Sigmoid colon (tissue), 7 donors: Measurements from ENCODE around the gene SPDYE17. TPM values are rescaled to one million over a fixed set of nuclear protein-coding genes. Genes with fewer than 3 reads are reported as not detected.
"Not testable (repeated sequence)": the region's sequence is repeated elsewhere in the genome, so short reads cannot be mapped to it uniquely, and the experiment has no call there.

Source experiments
- DNase-seq: peaks from one replicate; pipeline ENCODE4 v3.0.0-alpha.2; 2019
- H3K27ac ChIP-seq, 4 donors: fragments of 200-600 bp; sonication (generic); one replicate each; pipeline ENCODE4 v1.5.1; 2016 to 2019; ENCODE audit warnings: mild to moderate bottlenecking in 1 of 4
- H3K27me3 ChIP-seq, 3 donors: fragments of 200-600 bp; sonication (generic); one replicate each; pipeline ENCODE4 v1.5.1; 2019; ENCODE audit warnings: mild to moderate bottlenecking in 1 of 3
- H3K36me3 ChIP-seq, 4 donors: fragments of 200-600 bp; sonication (generic); one replicate each; pipeline ENCODE4 v1.5.1; 2016 to 2019
- H3K4me1 ChIP-seq, 4 donors: fragments of 200-600 bp; sonication (generic); one replicate each; pipeline ENCODE4 v1.5.1; 2017 to 2019
- H3K4me3 ChIP-seq, 4 donors: fragments of 200-600 bp; sonication (generic); one replicate each; pipeline ENCODE4 v1.5.1; 2017 to 2019; ENCODE audit warnings: mild to moderate bottlenecking in 2 of 4, moderate library complexity in 1 of 4
- H3K9me3 ChIP-seq, 4 donors: fragments of 200-600 bp in 3 of 4; sonication (generic) in 3 of 4; one replicate each; pipeline versions ENCODE4 v1.5.1 to v1.6.1; 2013 to 2019
- WGBS, 2 donors: extraction: QIAGEN DNeasy Blood & Tissue Kit; methylation state at CpG; one replicate each; pipeline ENCODE4 v1.1.7; 2013; 5-methylcytosine and 5-hydroxymethylcytosine counted together
- intact Hi-C: fragments of 100-400 bp; cut with DNase I; formaldehyde crosslinking; loops from one replicate; pipeline ENCODE4 v1.15.1; 2023
- polyA plus RNA-seq, 3 donors: library from polyadenylated mRNA; stranded (reverse); fragments of 200-250 nt; gene quantifications; one replicate each; pipeline ENCODE4 v1.2.3, GENCODE V29; 2013
- total RNA-seq, 4 donors: library from RNA; depleted of rRNA; stranded (reverse); fragments of >200 nt; gene quantifications; one replicate each; pipeline ENCODE4 v1.1.0, GENCODE V29; 2016
- donor health status: healthy with polysubstance abuse.
- donor health status: Bipolar disorder and iron deficiency.
- donor health status: healthy.

The SPDYE17 gene
- total and polyA plus RNA-seq, 7 donors: not detected

- DNase-seq, H3K27me3 ChIP-seq, H3K4me1 ChIP-seq, H3K4me3 ChIP-seq, intact Hi-C loops, H3K27ac ChIP-seq, H3K9me3 ChIP-seq: not testable (repeated sequence)
- H3K36me3 ChIP-seq: peaks cover 0 to 13% (median 3%) of the 10 kb centered on the region in 4 donors
- WGBS, 2 donors: 63 to 91% methylated on average over 1 to 5 of the region's 19 CpGs
Observed at GRCh38 chr7:76983937-76984783, 48.0 kb downstream of the SPDYE17 start.

DNA sequence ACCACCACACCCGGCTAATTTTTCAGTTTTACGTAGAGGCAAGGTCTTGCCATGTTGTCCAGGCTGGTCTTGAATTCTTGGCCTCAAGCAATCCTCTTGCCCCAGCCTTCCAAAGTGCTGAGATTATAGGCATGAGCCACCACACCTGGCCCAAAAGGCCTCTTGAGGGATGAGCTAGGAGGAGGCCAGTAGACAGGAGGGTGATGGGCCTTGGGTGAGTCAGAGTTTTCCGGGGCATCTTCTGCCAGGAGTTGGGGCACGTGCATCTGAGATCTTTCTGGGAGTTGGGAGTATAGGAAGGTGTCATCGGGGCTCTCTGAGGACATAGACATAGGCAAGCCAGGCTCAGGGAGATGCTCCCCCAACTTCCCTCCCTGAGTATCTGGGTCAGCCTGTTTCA is 48.8 kb downstream of the SPDYE17 start:
- H3K27me3 ChIP-seq, intact Hi-C loops, H3K4me3 ChIP-seq, H3K27ac ChIP-seq, DNase-seq, H3K4me1 ChIP-seq, H3K9me3 ChIP-seq: not testable (repeated sequence)
- H3K36me3 ChIP-seq: peaks cover 0 to 18% (median 4%) of the 10 kb centered on the region in 4 donors
- WGBS, 2 donors: 93 to 94% methylated on average over 2 of the region's 5 CpGs

DNA sequence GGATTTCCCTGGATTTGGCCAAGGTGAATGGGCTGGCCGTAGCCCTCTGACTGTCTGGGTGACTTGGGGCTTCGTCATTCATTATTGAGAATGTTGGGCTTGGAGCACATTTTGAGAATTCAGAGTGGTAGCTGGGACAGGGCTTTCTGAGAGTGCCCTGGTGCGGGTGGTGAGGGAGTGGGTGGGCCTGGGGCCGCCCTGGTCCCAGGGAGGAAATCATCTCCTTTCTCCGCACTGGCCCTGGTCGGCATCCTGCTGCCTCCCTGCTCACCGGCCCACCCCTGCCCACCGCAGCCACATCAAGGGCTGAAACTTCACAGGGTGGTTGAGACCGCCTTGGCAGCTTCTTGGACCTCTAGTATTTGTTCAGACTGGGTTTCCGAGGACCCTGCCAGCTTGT is 49.7 kb downstream of the SPDYE17 start:
- DNase-seq: not testable (repeated sequence)

GRCh38 chr7:76981187-76981970 is 50.8 kb downstream of the SPDYE17 start:
- intact Hi-C loops, DNase-seq, H3K4me3 ChIP-seq, H3K27me3 ChIP-seq, H3K9me3 ChIP-seq, H3K4me1 ChIP-seq, H3K27ac ChIP-seq: not testable (repeated sequence)
- WGBS, 2 donors: 92 to 94% methylated on average over 17 to 25 of the region's 26 CpGs
- peaks cover 0 to 18% (median 4%) of the 10 kb centered on the region in 4 donors for H3K36me3 ChIP-seq

More for the DNA sequence above, 49.7 kb downstream of the SPDYE17 start:
- H3K27ac ChIP-seq, H3K4me3 ChIP-seq, H3K4me1 ChIP-seq, H3K27me3 ChIP-seq, intact Hi-C loops, H3K9me3 ChIP-seq: not testable (repeated sequence)
- 81 to 96% methylated on average over 5 to 8 of the region's 10 CpGs for WGBS, 2 donors
- peaks cover 0 to 18% (median 4%) of the 10 kb centered on the region in 4 donors for H3K36me3 ChIP-seq

DNA sequence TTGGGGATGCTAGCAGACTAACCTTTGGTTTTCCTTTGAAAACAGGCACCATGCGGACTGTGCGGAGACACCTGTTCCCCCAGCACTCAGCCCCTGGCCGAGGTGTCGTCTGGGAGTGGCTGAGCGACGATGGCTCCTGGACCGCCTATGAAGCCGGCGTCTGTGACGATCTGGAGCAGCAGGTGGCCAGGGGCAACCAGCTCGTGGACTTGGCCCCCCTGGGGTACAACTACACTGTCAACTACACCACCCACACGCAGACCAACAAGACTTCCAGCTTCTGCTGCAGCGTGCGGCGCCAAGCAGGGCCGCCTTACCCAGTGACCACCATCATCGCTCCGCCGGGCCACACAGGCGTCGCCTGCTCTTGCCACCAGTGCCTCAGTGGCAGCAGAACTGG is 51.6 kb downstream of the SPDYE17 start:
- DNase-seq, intact Hi-C loops: not testable (repeated sequence)

DNA sequence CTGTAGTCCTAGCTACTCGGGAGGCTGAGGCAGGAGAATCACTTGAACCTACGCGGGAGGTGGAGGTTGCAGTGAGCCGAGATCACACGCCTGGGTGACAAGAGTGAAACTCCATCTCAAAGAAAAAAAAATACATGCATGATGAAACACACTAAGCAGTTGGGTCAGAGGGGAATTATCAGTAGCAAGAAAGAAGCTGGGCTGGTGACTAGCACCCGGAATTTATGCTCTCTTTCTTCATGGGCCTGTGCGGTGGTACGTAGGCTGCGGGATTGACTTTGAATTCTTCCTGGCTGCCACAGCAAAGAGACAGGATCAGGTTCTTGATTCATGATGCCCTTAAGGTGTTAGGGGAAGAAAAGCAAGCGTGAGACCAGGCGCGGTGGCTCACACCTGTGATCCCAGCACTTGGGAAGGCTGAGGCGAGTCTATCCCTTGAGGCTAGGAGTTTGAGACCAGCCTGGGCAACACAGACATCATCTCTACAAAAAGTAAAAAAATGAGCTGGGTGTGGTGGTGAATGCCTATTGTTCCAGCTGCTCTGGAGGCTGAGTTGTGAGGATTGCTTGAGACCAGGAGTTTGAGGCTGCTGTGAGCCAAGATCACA is 54.3 kb downstream of the SPDYE17 start:
- intact Hi-C loops, DNase-seq, H3K4me1 ChIP-seq, H3K9me3 ChIP-seq, H3K27me3 ChIP-seq, H3K4me3 ChIP-seq, H3K27ac ChIP-seq: not testable (repeated sequence)
- peaks cover 0 to 18% (median 4%) of the 10 kb centered on the region in 4 donors for H3K36me3 ChIP-seq
- 90 to 92% methylated on average over 9 to 13 of the region's 13 CpGs for WGBS, 2 donors

More for the DNA sequence above, 51.6 kb downstream of the SPDYE17 start:
- not testable (repeated sequence) for H3K4me1 ChIP-seq, H3K27me3 ChIP-seq, H3K9me3 ChIP-seq, H3K27ac ChIP-seq, H3K4me3 ChIP-seq
- 95 to 96% methylated on average over 21 of the region's 21 CpGs for WGBS, 2 donors
- peaks cover 0 to 18% (median 4%) of the 10 kb centered on the region in 4 donors for H3K36me3 ChIP-seq

GRCh38 chr7:76974793-76975579 is 57.2 kb downstream of the SPDYE17 start:
- DNase-seq, H3K4me1 ChIP-seq, H3K27me3 ChIP-seq, intact Hi-C loops, H3K4me3 ChIP-seq, H3K27ac ChIP-seq, H3K9me3 ChIP-seq: not testable (repeated sequence)
- WGBS, 2 donors: 94 to 95% methylated on average over 25 to 26 of the region's 27 CpGs
- H3K36me3 ChIP-seq: peaks cover 0 to 10% (median 1%) of the 10 kb centered on the region in 4 donors

DNA sequence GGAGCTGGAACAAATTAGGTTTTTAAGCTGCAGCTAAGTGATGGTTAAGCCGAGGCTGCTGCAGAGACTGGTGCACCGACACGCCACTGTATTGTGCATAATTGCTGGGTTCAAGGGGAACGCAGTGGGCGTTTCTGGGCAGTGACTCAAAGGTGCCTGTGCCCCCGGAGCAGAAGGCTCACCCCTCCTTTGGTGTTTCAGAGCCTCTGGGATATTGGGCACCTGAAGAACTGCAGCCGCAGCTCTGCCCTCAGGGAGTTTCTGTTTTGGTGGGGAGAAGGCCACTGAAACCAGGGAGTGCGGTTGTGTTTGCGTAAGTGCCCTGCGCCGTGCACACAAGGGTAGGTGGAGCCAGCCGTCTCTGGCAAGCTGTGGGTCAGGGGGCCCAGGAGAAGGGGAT is 57.8 kb downstream of the SPDYE17 start:
- H3K9me3 ChIP-seq, H3K4me1 ChIP-seq, H3K4me3 ChIP-seq, H3K27me3 ChIP-seq, intact Hi-C loops, DNase-seq, H3K27ac ChIP-seq, H3K36me3 ChIP-seq: not testable (repeated sequence)
- WGBS, 2 donors: 95 to 96% methylated on average over 8 to 10 of the region's 12 CpGs

DNA sequence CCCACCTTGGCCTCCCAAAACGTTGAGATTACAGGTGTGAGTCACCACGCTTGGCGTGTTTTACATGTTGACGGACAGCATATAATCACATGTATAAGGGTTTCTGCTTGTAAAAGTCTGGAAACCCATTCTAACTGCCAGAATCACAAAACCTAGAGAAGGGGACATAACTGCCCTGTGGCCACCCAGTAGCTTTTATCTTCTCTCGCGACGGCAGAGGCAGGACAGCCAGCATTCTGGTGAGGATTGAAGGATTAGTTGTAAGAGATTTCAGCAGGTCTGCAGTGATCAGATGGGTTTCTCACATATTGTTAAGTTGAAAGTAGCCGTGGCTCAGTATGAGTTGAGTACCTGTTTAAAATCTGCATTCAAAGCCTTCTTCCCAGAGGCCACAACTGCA is 59.8 kb downstream of the SPDYE17 start:
- H3K9me3 ChIP-seq, H3K4me3 ChIP-seq, H3K27ac ChIP-seq, H3K27me3 ChIP-seq, DNase-seq, H3K4me1 ChIP-seq, intact Hi-C loops, H3K36me3 ChIP-seq: not testable (repeated sequence)
- WGBS, 2 donors: 80 to 90% methylated on average over 7 to 8 of the region's 8 CpGs
